ENCODE measurements around the gene DCTPP1. TPM values are rescaled to one million over a fixed set of nuclear protein-coding genes. Genes with fewer than 3 reads are reported as not detected.

The DCTPP1 gene
- total and polyA plus RNA-seq, 2 of the 4 experiments (the other 2 are of a cell fraction), result 24.9 to 45.5 TPM

DNA sequence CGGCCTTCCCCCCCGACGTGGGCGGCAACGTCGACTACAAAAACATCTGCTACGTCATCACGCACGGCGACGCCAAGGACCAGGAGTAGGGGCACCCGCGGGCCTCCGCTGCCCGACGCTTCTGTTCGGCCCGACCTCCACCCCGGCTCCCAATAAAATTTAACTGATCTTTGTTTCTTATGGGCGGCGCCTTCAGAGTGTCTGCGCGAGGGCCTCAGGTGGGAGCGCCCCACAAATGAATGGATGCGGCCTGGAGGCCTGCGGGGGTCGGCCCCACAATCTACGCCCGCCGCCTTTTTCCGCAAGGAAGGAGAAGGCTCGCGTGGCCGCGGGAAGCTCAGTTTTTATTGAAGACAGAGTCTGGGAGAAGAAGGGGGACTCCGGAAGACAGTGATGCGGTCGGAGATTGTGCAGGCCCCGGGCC is 52.0 kb downstream of the DCTPP1 start:
- H3K9me1 ChIP-seq (ENCODE audit: insufficient read depth, low read length), result peaks cover 16% of the 10 kb centered on the region
- peaks cover 5 to 30% of the 10 kb centered on the region in 2 experiments for H3K79me1 ChIP-seq (ENCODE audit: low read depth in 1 of 2, low read length in 2 of 2)
- H3K14ac ChIP-seq (replicated peaks; ENCODE audit: low read depth, low read length), result peak overlapping the region; percentile 96
- H3K18ac ChIP-seq (ENCODE audit: low read depth, low read length), result peak overlapping the region; percentile 49; the same call in 1 of the 2 replicates
- WGBS, 2 experiments (ENCODE audit: extremely low coverage in 2 of 2, insufficient read length in 1 of 2), result 0% methylated on average over 15 of the region's 39 CpGs; no CpG with 5 or more reads in 1 of the 2 experiments
- intact Hi-C loops (cut with micrococcal nuclease), result loop anchor here (2.0 kb wide), 1 partner anchor 17 kb away; the partner anchor contains the start of gene ZNF48
- peak overlapping the region; percentile 100 for H2AK9ac ChIP-seq (replicated peaks; ENCODE audit: low read depth, low read length, poor library complexity)
- no TSS peak for BruUV-seq (replicated peaks)
- peaks cover 7% of the 10 kb centered on the region for H3K4me1 ChIP-seq (ENCODE audit: control insufficient read depth, insufficient read depth, low read length)
- H3K23ac ChIP-seq (ENCODE audit: low read depth, low read length), result peak overlapping the region; percentile 59
- peak overlapping the region; percentile 72 for H3K9ac ChIP-seq (ENCODE audit: low read depth, low read length)
- POLR2A ChIA-PET (ENCODE audit: unreplicated experiment), result no interaction called here
- TF ChIP-seq POLR2A (IDR thresholded peaks at IDR 0.05; ENCODE audit: low read depth, low read length), result peak; percentile 85; the same call in 1 of the 2 replicates
- TF ChIP-seq MAZ (IDR thresholded peaks at IDR 0.05; ENCODE audit: borderline replicate concordance, low read depth, low read length), result 0 out of 2 replicates have a peak, but pooled peaks have one; percentile 11
- no peak for TF ChIP-seq FOS (IDR thresholded peaks at IDR 0.05; ENCODE audit: low read depth, low read length)
- peak overlapping the region; percentile 75 for H4K5ac ChIP-seq (ENCODE audit: low read depth, low read length)
- peak overlapping the region; percentile 72 for H3K4me2 ChIP-seq (ENCODE audit: low read depth, low read length)
- peak overlapping the region; percentile 98 to 99 for H4K8ac ChIP-seq (ENCODE audit: low read depth in 2 of 2, low read length in 2 of 2)
- peak overlapping the region; percentile 50; the same call in 1 of the 2 replicates for H2BK120ac ChIP-seq (ENCODE audit: low read depth, low read length)
- H3K4me3 ChIP-seq (ENCODE audit: insufficient read depth, low read depth, low read length), result peak overlapping the region; percentile 49
- H2BK20ac ChIP-seq (ENCODE audit: low read depth, low read length), result no peak overlapping the region
- H3K4ac ChIP-seq (ENCODE audit: low read depth, low read length), result peak overlapping the region; percentile 98
- H4K20me1 ChIP-seq (ENCODE audit: insufficient read depth, low read length), result peaks cover 10% of the 10 kb centered on the region
- H3K9me3 ChIP-seq (ENCODE audit: control insufficient read depth, insufficient read depth, low read length), result no peaks in the 10 kb centered on the region
- peak; percentile 85 for DNase-seq
- H4K91ac ChIP-seq (ENCODE audit: insufficient read depth, low read depth, low read length), result peak overlapping the region; percentile 96
- H2BK5ac ChIP-seq (ENCODE audit: low read depth, low read length, poor library complexity, severe bottlenecking), result peak overlapping the region; percentile 88
- peak; percentile 64 for ATAC-seq (ENCODE audit: low read depth)
- no peaks in the 10 kb centered on the region for H3K27me3 ChIP-seq (ENCODE audit: control insufficient read depth, insufficient read depth, low read length)
- no peaks in the 10 kb centered on the region for H3K36me3 ChIP-seq (ENCODE audit: control insufficient read depth, insufficient read depth, low read length)
- peak overlapping the region; percentile 89 for H3K56ac ChIP-seq (ENCODE audit: extremely low read depth, insufficient read depth, low read length)
- peak overlapping the region; percentile 99 for H2AFZ ChIP-seq (replicated peaks; ENCODE audit: low read length, poor library complexity)
- H3K27ac ChIP-seq (ENCODE audit: insufficient read depth, low read length), result peak overlapping the region; percentile 89
- CTCF ChIA-PET, result no interaction called here
- peak overlapping the region; percentile 38; the same call in 1 of the 2 replicates for H2AK5ac ChIP-seq (ENCODE audit: low read depth, low read length)
- no peak overlapping the region for H2BK15ac ChIP-seq (ENCODE audit: low read depth, low read length)
- dilution Hi-C loops (cut with HindIII; ENCODE audit: low sequenced_read_pairs, unreplicated experiment), result no loop called here
- in situ Hi-C loops (cut with MboI; ENCODE audit: low sequenced_read_pairs), result no loop called here
